ENCODE data around the gene CREB5.

CREB5 gene

GRCh38 chr7:28704706-28705105 is 292.4 kb downstream of the CREB5 start:
- DNase-seq (ENCODE audit: extremely low read depth, low read depth) = no peak
- TF ChIP-seq, protein P1, sequence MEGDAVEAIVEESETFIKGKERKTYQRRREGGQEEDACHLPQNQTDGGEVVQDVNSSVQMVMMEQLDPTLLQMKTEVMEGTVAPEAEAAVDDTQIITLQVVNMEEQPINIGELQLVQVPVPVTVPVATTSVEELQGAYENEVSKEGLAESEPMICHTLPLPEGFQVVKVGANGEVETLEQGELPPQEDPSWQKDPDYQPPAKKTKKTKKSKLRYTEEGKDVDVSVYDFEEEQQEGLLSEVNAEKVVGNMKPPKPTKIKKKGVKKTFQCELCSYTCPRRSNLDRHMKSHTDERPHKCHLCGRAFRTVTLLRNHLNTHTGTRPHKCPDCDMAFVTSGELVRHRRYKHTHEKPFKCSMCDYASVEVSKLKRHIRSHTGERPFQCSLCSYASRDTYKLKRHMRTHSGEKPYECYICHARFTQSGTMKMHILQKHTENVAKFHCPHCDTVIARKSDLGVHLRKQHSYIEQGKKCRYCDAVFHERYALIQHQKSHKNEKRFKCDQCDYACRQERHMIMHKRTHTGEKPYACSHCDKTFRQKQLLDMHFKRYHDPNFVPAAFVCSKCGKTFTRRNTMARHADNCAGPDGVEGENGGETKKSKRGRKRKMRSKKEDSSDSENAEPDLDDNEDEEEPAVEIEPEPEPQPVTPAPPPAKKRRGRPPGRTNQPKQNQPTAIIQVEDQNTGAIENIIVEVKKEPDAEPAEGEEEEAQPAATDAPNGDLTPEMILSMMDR (IDR thresholded peaks at IDR 0.05; ENCODE audit: low read depth, low read length) = no peak

- TF ChIP-seq, protein P1 (IDR thresholded peaks at IDR 0.05; ENCODE audit: low read depth, low read length) = no peak
- no peak for DNase-seq (ENCODE audit: extremely low read depth, low read depth)
Observed at GRCh38 chr7:28705350-28705749, 293.0 kb downstream of the CREB5 start.

DNA sequence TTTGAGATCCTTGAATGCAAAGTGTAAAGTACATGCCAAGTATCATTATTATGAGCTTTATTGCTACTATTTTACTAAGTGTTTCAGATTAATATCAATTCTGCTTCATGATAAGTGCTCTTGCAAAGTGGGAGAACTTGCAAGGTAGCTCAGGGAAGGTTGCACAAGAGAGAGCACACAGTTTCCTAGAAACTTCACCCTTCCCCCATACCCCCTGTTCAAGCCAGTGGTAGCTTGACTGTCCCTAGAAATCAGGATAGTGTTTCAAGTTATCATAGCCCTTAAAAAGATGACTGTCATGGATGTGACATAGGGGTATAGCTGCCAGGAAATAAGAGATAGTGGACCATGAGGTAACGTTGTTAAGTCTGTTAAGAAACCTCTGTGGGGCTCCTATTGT is 294.3 kb downstream of the CREB5 start:
- TF ChIP-seq, protein P1 (IDR thresholded peaks at IDR 0.05; ENCODE audit: low read depth, low read length) = no peak

GRCh38 chr7:28707291-28707690 is 295.0 kb downstream of the CREB5 start:
- DNase-seq (ENCODE audit: extremely low read depth, low read depth) = no peak
- TF ChIP-seq, protein P1 (IDR thresholded peaks at IDR 0.05; ENCODE audit: low read depth, low read length) = no peak

More for the DNA sequence above, 294.3 kb downstream of the CREB5 start:
- DNase-seq (ENCODE audit: extremely low read depth, low read depth) = no peak

- TF ChIP-seq, protein P1 (IDR thresholded peaks at IDR 0.05; ENCODE audit: low read depth, low read length) = no peak
- no peak for DNase-seq (ENCODE audit: extremely low read depth, low read depth)
Observed at GRCh38 chr7:28708033-28708951, 296.0 kb downstream of the CREB5 start.

DNA sequence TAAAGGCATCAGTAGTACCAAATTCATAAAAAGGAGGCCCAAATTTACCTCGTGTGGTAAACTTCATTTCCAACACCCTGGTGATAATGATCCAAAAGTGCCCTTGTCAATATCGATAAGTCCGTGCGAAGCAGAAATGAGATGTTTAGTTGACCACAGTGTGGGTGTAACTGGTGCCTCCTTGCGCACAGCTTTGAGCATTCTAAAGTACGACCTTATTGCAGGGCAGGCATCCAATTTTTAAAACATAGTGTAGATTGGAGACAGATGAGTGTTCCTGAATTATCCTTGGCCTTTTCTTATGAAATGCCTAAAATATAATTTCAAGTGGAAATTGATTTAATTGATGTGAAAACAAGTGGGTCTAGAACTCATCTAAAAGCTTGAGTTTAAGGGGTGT is 297.4 kb downstream of the CREB5 start:
- TF ChIP-seq, protein P1 (IDR thresholded peaks at IDR 0.05; ENCODE audit: low read depth, low read length) = no peak
- DNase-seq (ENCODE audit: extremely low read depth, low read depth) = no peak

GRCh38 chr7:28711114-28711513 is 298.8 kb downstream of the CREB5 start:
- DNase-seq (ENCODE audit: extremely low read depth, low read depth) = no peak
- TF ChIP-seq, protein P1 (IDR thresholded peaks at IDR 0.05; ENCODE audit: low read depth, low read length) = no peak

Measured in AG09319 (cell line).